CD8-positive, alpha-beta memory T cell (primary cell): ENCODE measurements around the gene DPM1. TPM values are rescaled to one million over a fixed set of nuclear protein-coding genes. Genes with fewer than 3 reads are reported as not detected.
A peak's percentile ranks its signal among the peaks of the same experiment; 100 is the strongest.

ENCODE experiments used
- CTCF ChIA-PET: fragments of 350-600 bp; sonication (Branson Sonifier 250); formaldehyde crosslinking; loops from one replicate; lab custom pipeline; 2021; ENCODE audit warnings: antibody characterized with exemption; lab: Charles Lee
- POLR2A ChIA-PET: fragments of 350-600 bp; sonication (Branson Sonifier 250); formaldehyde crosslinking; loops from one replicate; lab custom pipeline; 2021; ENCODE audit warnings: antibody characterized with exemption; lab: Charles Lee
- DNase-seq, 5 donors: peaks; one replicate each; pipeline versions ENCODE4 v3.0.0 to v3.0.0-alpha.2; 2020 to 2022; ENCODE audit warnings: mixed read lengths in 1 of 5
- H3K27ac ChIP-seq: one replicate; pipeline ENCODE4 v1.7.0; 2013; ENCODE audit warnings: low read depth, mild to moderate bottlenecking, low read length, moderate library complexity
- H3K27me3 ChIP-seq: 2 replicates; pipeline ENCODE4 v1.7.0; 2013; ENCODE audit warnings: low read length, mild to moderate bottlenecking; ENCODE audit not compliant: insufficient read depth, poor library complexity, severe bottlenecking
- H3K36me3 ChIP-seq: 2 replicates; pipeline ENCODE4 v1.7.0; 2013; ENCODE audit warnings: mild to moderate bottlenecking, low read length, moderate library complexity; ENCODE audit not compliant: insufficient read depth
- H3K4me1 ChIP-seq: 2 replicates; pipeline ENCODE4 v1.7.0; 2013; ENCODE audit warnings: mild to moderate bottlenecking, low read length, moderate library complexity; ENCODE audit not compliant: insufficient read depth
- H3K4me3 ChIP-seq: 2 replicates; pipeline ENCODE4 v1.7.0; 2013; ENCODE audit warnings: mild to moderate bottlenecking, low read length
- H3K9me3 ChIP-seq: 2 replicates; pipeline ENCODE4 v1.7.0; 2013; ENCODE audit warnings: mild to moderate bottlenecking, low read length
- H3K27ac Mint-ChIP-seq, 8 donors: one replicate each; pipeline ENCODE4 v1.8.0; 2020 to 2021; ENCODE audit warnings: mixed read lengths in 8 of 8, mild to moderate bottlenecking in 6 of 8, inconsistent platforms in 3 of 8, moderate library complexity in 3 of 8
- H3K27me3 Mint-ChIP-seq, 2 donors: one replicate each; pipeline ENCODE4 v1.8.0; 2020 to 2021; ENCODE audit warnings: mixed read lengths in 2 of 2, mild to moderate bottlenecking in 1 of 2, moderate library complexity in 1 of 2
- H3K36me3 Mint-ChIP-seq, 3 donors: one replicate each; pipeline ENCODE4 v1.8.0; 2020 to 2021; ENCODE audit warnings: mixed read lengths in 3 of 3, inconsistent platforms in 1 of 3, mild to moderate bottlenecking in 1 of 3
- H3K4me1 Mint-ChIP-seq, 3 donors: one replicate each; pipeline ENCODE4 v1.8.0; 2020 to 2021; ENCODE audit warnings: mixed read lengths in 3 of 3, inconsistent platforms in 1 of 3, mild to moderate bottlenecking in 1 of 3
- H3K4me3 Mint-ChIP-seq, 7 donors: one replicate each; pipeline ENCODE4 v1.8.0; 2020 to 2021; ENCODE audit warnings: mixed read lengths in 7 of 7, mild to moderate bottlenecking in 6 of 7, moderate library complexity in 4 of 7, inconsistent platforms in 2 of 7
- H3K9me3 Mint-ChIP-seq, 5 donors: one replicate each; pipeline ENCODE4 v1.8.0; 2020 to 2022; ENCODE audit warnings: mixed read lengths in 5 of 5, mild to moderate bottlenecking in 3 of 5, moderate library complexity in 2 of 5, inconsistent platforms in 1 of 5
- polyA plus RNA-seq: library from polyadenylated mRNA; unstranded; fragments of 300-500 nt; fragmentation: Illumina TruSeq; gene quantifications from one replicate; pipeline ENCODE4 v1.2.3, GENCODE V29; 2021
- total RNA-seq, 2 experiments: library from RNA; stranded (reverse); gene quantifications; one replicate each; pipeline ENCODE4 v1.2.3, GENCODE V29; 2021

The DPM1 gene
- total and polyA plus RNA-seq, 3 experiments from 2014 or later = 65.6 to 77.9 (median 75.1) TPM

DNA sequence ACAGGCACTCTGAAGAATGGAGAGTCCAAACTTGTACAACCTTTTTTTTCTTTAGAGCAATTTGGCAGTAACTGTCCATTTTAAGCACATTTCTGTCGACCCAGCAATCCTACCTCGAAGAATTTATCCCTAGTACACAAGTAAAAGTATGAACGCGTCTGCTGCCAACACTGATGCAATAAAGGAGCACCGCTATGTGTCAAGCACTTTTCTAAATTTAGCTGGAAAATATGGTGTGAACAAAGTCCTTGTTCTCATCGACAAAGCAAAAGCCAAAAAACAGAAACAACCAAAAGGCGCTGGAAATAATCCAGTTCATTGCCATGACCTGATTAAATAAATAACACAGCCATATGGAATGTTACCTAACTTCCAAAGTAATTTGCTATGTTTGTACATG is 1.1 kb downstream of the DPM1 start:
- H3K36me3 Mint-ChIP-seq = peaks cover 0 to 55% (median 11%) of the 10 kb centered on the region in 3 donors
- H3K27ac Mint-ChIP-seq = peak overlapping the region; percentile 99 to 100 (median 100)
- ChIA-PET CTCF (interaction anchor here (1.4 to 4.6 kb wide), 6 partner anchors 9 to 167 kb away, joined by 3 to 51 read pairs (median 13); partner anchors contain the start of genes ADNP and BCAS4), POLR2A (interaction anchor here (1.2 to 3.3 kb wide), 3 partner anchors 25 to 163 kb away, joined by 9 to 87 read pairs (median 26); partner anchors contain the start of genes ADNP and BCAS4)
- H3K4me3 ChIP-seq = peak overlapping the region; percentile 91
- H3K9me3 ChIP-seq = no peaks in the 10 kb centered on the region
- no peaks in the 10 kb centered on the region for H3K9me3 Mint-ChIP-seq
- H3K27me3 Mint-ChIP-seq = no peaks in the 10 kb centered on the region
- no peak for DNase-seq
- peaks cover 34% of the 10 kb centered on the region for H3K4me1 ChIP-seq
- peaks cover 55 to 83% (median 80%) of the 10 kb centered on the region in 3 donors for H3K4me1 Mint-ChIP-seq
- no peaks in the 10 kb centered on the region for H3K27me3 ChIP-seq
- H3K27ac ChIP-seq = peak overlapping the region; percentile 97
- H3K36me3 ChIP-seq = peaks cover 16% of the 10 kb centered on the region
- H3K4me3 Mint-ChIP-seq = peak overlapping the region; percentile 95 to 98 (median 98)

DNA sequence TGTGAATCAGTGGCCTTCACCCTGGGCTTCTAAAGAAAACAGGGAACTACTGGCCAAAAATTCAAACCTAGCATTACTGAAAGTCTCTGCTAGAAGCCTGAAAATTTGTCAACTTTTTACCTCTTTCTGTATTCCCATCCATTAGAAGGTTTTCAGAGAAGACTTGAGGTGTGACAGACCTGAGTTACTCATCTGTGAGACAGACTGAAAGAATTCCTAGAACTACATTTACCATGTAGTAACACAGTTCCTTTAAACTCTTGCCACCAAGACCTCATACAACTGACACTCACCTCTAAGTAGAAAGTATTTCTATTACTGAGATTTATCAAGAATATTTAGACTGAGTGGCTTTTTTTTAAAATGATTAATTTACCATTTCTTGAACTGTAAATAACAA is 4.5 kb downstream of the DPM1 start:
- CTCF ChIA-PET = no interaction called here
- H3K9me3 ChIP-seq = no peaks in the 10 kb centered on the region
- POLR2A ChIA-PET = no interaction called here
- H3K36me3 ChIP-seq = peaks cover 41% of the 10 kb centered on the region
- Mint-ChIP-seq H3K9me3 (no peaks in the 10 kb centered on the region), H3K27me3 (no peaks in the 10 kb centered on the region), H3K27ac (peak overlapping the region in 1 of 8 donors; percentile 71), H3K4me3 (no peak overlapping the region), H3K36me3 (peaks cover 4 to 73% (median 20%) of the 10 kb centered on the region in 3 donors), H3K4me1 (peaks cover 46 to 62% (median 55%) of the 10 kb centered on the region in 3 donors)
- no peaks in the 10 kb centered on the region for H3K27me3 ChIP-seq
- no peak overlapping the region for H3K4me3 ChIP-seq
- DNase-seq = no peak
- H3K27ac ChIP-seq = no peak overlapping the region
- H3K4me1 ChIP-seq = peaks cover 19% of the 10 kb centered on the region

DNA sequence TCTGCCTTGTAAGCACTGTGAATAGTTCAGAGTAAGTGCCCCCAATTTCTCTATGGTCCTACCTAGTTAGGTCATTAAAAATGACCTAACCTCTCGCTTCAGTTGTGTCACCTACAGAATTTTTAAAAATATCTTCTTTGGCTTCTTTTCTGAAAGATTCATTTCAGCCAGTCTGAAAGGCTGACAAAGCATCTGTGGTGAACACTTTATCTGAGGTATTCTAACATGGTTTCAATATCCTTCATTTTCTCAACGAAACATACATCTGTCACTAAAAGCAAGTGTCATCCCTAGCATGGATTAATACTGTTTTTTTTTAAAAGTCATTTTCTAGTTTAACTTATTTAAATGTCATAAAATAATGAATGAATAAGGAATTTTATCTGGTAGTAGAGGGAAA is 5.1 kb downstream of the DPM1 start:
- CTCF ChIA-PET = no interaction called here
- H3K36me3 ChIP-seq = peaks cover 46% of the 10 kb centered on the region
- POLR2A ChIA-PET = no interaction called here

DNA sequence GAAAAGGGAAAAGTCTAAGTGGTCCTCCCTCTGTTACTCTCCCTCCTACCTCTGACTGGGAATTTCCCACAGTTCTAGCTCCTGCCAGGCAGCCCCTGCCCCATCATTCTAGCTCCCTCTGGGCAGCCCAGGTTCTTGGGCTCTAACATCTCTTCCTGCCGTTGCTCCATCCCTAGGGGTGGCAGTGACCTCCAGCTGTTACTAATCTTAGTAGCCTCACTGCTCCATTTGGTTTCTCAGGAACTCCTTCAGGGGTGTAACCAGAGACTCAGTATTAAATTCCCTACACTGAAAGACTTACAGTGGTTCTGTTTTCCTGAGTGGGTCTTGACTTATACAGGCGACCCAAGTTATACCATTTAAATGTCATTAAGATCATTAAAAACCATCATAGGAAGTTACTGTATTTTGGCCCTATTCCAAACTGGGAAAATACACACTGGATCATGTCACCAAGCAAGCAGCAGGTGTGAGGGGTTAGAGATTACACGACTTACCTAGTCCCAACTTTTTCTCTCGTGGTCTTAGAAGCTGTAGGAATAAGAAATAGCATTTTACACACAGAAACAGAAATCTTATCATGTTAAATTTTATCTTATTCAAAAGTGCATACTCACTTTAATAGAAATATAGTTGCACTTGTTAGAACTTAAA is 10.1 kb downstream of the DPM1 start:
- ChIA-PET POLR2A (no interaction called here), CTCF (interaction anchor here (0.6 to 1.7 kb wide), 5 partner anchors 10 to 501 kb away, joined by 3 to 6 read pairs (median 4); partner anchors contain the start of genes BCAS4, DPM1 and MOCS3)
- peaks cover 9 to 21% (median 12%) of the 10 kb centered on the region in 3 donors for H3K4me1 Mint-ChIP-seq
- Histone ChIP-seq H3K4me1 (no peaks in the 10 kb centered on the region), H3K9me3 (no peaks in the 10 kb centered on the region), H3K4me3 (no peak overlapping the region), H3K27me3 (no peaks in the 10 kb centered on the region), H3K36me3 (peaks cover 70% of the 10 kb centered on the region), H3K27ac (no peak overlapping the region)
- H3K36me3 Mint-ChIP-seq = peaks cover 4 to 82% (median 30%) of the 10 kb centered on the region in 3 donors
- no peaks in the 10 kb centered on the region for H3K27me3 Mint-ChIP-seq
- H3K9me3 Mint-ChIP-seq = no peaks in the 10 kb centered on the region
- no peak overlapping the region for H3K4me3 Mint-ChIP-seq
- no peak for DNase-seq
- H3K27ac Mint-ChIP-seq = peak overlapping the region in 2 of 8 donors; percentile 17 to 66

More for the DNA sequence above, 5.1 kb downstream of the DPM1 start:
- no peaks in the 10 kb centered on the region for H3K27me3 Mint-ChIP-seq
- H3K4me1 ChIP-seq = peaks cover 19% of the 10 kb centered on the region
- no peak overlapping the region for H3K4me3 ChIP-seq
- H3K27ac Mint-ChIP-seq = peak overlapping the region in 1 of 8 donors; percentile 32
- no peaks in the 10 kb centered on the region for H3K9me3 ChIP-seq
- no peaks in the 10 kb centered on the region for H3K27me3 ChIP-seq
- H3K9me3 Mint-ChIP-seq = no peaks in the 10 kb centered on the region
- H3K4me1 Mint-ChIP-seq = peaks cover 39 to 56% (median 49%) of the 10 kb centered on the region in 3 donors
- H3K4me3 Mint-ChIP-seq = no peak overlapping the region
- no peak for DNase-seq
- no peak overlapping the region for H3K27ac ChIP-seq
- peaks cover 4 to 70% (median 22%) of the 10 kb centered on the region in 3 donors for H3K36me3 Mint-ChIP-seq

DNA sequence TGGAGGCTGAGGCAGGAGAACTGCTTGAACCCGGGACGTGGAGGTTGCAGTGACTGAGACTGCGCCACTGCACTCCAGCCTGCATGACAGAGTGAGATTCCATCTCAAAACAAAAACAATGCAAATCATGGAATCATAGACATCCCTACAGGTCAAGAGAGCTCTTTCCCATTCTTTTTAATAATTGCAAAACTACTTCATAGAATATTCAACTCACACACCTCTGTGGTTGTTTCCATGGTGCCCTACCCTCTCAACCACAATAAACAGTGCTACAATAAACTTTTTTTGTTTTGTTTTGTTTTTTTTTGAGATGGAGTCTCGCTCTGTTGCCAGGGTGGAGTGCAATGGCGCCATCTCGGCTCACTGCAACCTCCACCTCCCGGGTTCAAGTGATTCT is 15.3 kb downstream of the DPM1 start:
- H3K36me3 Mint-ChIP-seq = peaks cover 0 to 79% (median 14%) of the 10 kb centered on the region in 3 donors
- Histone ChIP-seq H3K9me3 (no peaks in the 10 kb centered on the region), H3K27me3 (no peaks in the 10 kb centered on the region), H3K27ac (no peak overlapping the region), H3K4me3 (no peak overlapping the region), H3K36me3 (peaks cover 59% of the 10 kb centered on the region), H3K4me1 (no peaks in the 10 kb centered on the region)
- no peaks in the 10 kb centered on the region for H3K9me3 Mint-ChIP-seq
- H3K27ac Mint-ChIP-seq = peak overlapping the region in 2 of 8 donors; percentile 27 to 36
- POLR2A ChIA-PET = no interaction called here
- peaks cover 0 to 5% (median 0%) of the 10 kb centered on the region in 3 donors for H3K4me1 Mint-ChIP-seq
- H3K4me3 Mint-ChIP-seq = no peak overlapping the region
- CTCF ChIA-PET = interaction anchor here (1.3 to 2.2 kb wide), 2 partner anchors 11 to 14 kb away, joined by 3 to 11 read pairs; partner anchors contain the start of gene ADNP
- H3K27me3 Mint-ChIP-seq = no peaks in the 10 kb centered on the region
- DNase-seq = peak in 1 of 5 donors; percentile 19

DNA sequence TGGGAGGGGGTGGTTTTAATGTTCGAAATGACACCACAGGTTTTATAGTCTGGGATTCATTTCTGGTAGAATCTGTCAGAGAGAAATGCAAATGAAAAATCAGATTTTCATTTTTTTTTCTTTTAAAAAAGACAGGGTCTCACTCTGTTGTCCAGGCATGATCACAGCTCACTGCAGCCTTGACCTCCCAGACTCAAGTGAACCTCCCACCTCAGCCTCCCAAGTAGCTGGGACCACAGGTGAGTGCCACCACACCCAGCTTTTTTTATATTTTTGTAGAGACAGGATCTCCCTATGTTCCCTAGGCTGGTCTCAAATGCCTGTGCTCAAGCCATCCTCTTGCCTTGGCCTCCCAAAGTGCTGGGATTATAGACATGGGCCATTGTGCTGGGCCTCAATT is 24.7 kb downstream of the DPM1 start:
- H3K9me3 Mint-ChIP-seq = no peaks in the 10 kb centered on the region
- CTCF ChIA-PET = interaction anchor here (0.8 to 15.9 kb wide), 2 partner anchors 14 to 139 kb away, joined by 3 to 278 read pairs; partner anchors contain the start of gene BCAS4
- Histone ChIP-seq H3K27me3 (no peaks in the 10 kb centered on the region), H3K27ac (no peak overlapping the region), H3K4me3 (no peak overlapping the region), H3K36me3 (peaks cover 9% of the 10 kb centered on the region), H3K9me3 (no peaks in the 10 kb centered on the region), H3K4me1 (peaks cover 20% of the 10 kb centered on the region)
- DNase-seq = no peak
- peak overlapping the region in 7 of 8 donors; percentile 35 to 100 (median 78) for H3K27ac Mint-ChIP-seq
- peaks cover 0 to 64% (median 17%) of the 10 kb centered on the region in 3 donors for H3K36me3 Mint-ChIP-seq
- peaks cover 13 to 23% (median 22%) of the 10 kb centered on the region in 3 donors for H3K4me1 Mint-ChIP-seq
- peak overlapping the region in 1 of 7 donors; percentile 45 for H3K4me3 Mint-ChIP-seq
- POLR2A ChIA-PET = interaction anchor here (0.6 to 6.1 kb wide), 2 partner anchors 24 to 111 kb away, joined by 3 to 87 read pairs; partner anchors contain the start of genes DPM1 and MOCS3
- H3K27me3 Mint-ChIP-seq = no peaks in the 10 kb centered on the region

DNA sequence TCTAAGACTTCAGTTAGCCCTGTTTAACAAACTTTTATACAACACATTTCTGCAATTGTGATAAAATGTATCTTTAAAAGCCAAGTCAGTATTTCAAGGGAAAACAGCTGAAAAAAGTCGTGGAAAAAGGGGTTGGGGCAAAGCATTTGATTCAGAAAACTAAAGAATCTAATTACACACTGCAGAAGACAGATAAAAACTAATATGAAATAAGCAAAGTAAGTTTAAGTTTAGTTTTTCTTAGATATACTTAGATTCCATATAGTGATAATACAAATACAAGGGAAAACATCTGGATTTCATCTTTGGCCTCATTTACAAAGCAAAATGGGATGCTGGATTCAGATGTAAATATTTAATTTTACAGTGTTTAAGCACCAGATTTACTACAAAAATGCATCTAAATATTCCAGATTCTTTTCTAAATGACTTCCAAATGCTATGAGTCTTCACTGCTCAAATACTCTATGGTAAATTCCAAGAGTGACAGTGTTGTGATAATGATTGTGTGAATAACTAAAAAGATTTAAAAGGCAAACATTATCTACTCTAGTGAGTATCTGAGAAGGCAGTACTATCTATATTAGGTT is 25.5 kb downstream of the DPM1 start:
- H3K4me1 Mint-ChIP-seq = peaks cover 21 to 31% (median 30%) of the 10 kb centered on the region in 3 donors
- POLR2A ChIA-PET = interaction anchor here (2.2 to 6.1 kb wide), 4 partner anchors 25 to 142 kb away, joined by 23 to 87 read pairs (median 50); partner anchors contain the start of genes BCAS4, DPM1 and MOCS3
- no peaks in the 10 kb centered on the region for H3K9me3 Mint-ChIP-seq
- peaks cover 13% of the 10 kb centered on the region for H3K36me3 ChIP-seq
- H3K4me3 ChIP-seq = no peak overlapping the region
- peaks cover 28% of the 10 kb centered on the region for H3K4me1 ChIP-seq
- no peaks in the 10 kb centered on the region for H3K9me3 ChIP-seq
- no peaks in the 10 kb centered on the region for H3K27me3 Mint-ChIP-seq
- no peaks in the 10 kb centered on the region for H3K27me3 ChIP-seq
- DNase-seq = no peak
- H3K36me3 Mint-ChIP-seq = peaks cover 0 to 66% (median 15%) of the 10 kb centered on the region in 3 donors
- peak overlapping the region; percentile 64 to 98 (median 90) for H3K4me3 Mint-ChIP-seq
- H3K27ac ChIP-seq = no peak overlapping the region
- CTCF ChIA-PET = interaction anchor here (2.0 to 15.9 kb wide), 4 partner anchors 10 to 138 kb away, joined by 11 to 278 read pairs (median 54); partner anchors contain the start of genes BCAS4, DPM1 and MOCS3
- peak overlapping the region; percentile 44 to 100 (median 97) for H3K27ac Mint-ChIP-seq
